SK-N-SH (cell line): Measurements from ENCODE around the gene CALHM5. TPM values are rescaled to one million over a fixed set of nuclear protein-coding genes. Genes with fewer than 3 reads are reported as not detected.

Source experiments
- CTCF ChIA-PET: fragments of 300-600, 350-600 bp; formaldehyde crosslinking; extraction: SDS; loops from one replicate; lab custom pipeline; 2021; lab: Yijun Ruan, JAX
- POLR2A ChIA-PET: fragments of 350-600 bp; sonication (Branson Sonifier 250); formaldehyde crosslinking; extraction: SDS; loops from one replicate; lab custom pipeline; 2020; ENCODE audit warnings: antibody characterized with exemption, inconsistent platforms; lab: Yijun Ruan, JAX
- DNase-seq: peaks from one replicate; pipeline ENCODE4 v3.0.0; 2012
- H2AFZ ChIP-seq: fragments of 200-600 bp; sonication (generic); 2 replicates; pipeline ENCODE4 v1.8.1; 2016; ENCODE audit warnings: antibody characterized with exemption, mild to moderate bottlenecking, low read depth
- H3F3A ChIP-seq: fragments of 200-600 bp; sonication (generic); replicated peaks from 2 replicates; pipeline ENCODE3; 2016; ENCODE audit warnings: antibody characterized with exemption, mild to moderate bottlenecking; ENCODE audit not compliant: insufficient read depth
- H3K27ac ChIP-seq, 2 experiments: fragments of 200-500 bp in 1 of 2; fragments of 200-600 bp in 1 of 2; sonication (Bioruptor generic) in 1 of 2; sonication (generic), shearing (Covaris generic) in 1 of 2; 2 replicates each; pipeline versions ENCODE4 v1.5.1 to v1.6.1; 2014 to 2016; ENCODE audit warnings: low read depth in 2 of 2, inconsistent platforms in 1 of 2, low read length in 1 of 2, mild to moderate bottlenecking in 1 of 2, mixed read lengths in 1 of 2
- H3K27me3 ChIP-seq: fragments of 200-600 bp; sonication (generic), shearing (Covaris generic); 2 replicates; pipeline ENCODE4 v1.6.1; 2016; ENCODE audit warnings: mixed run types; ENCODE audit not compliant: insufficient read depth
- H3K36me3 ChIP-seq, 2 experiments: fragments of 200-500 bp in 1 of 2; fragments of 200-600 bp in 1 of 2; sonication (Bioruptor generic) in 1 of 2; sonication (generic) in 1 of 2; replicated peaks in 1 of 2; 2 replicates each; pipeline versions ENCODE3 to v1.5.1; 2014 to 2016; ENCODE audit warnings: low read length in 1 of 2, mild to moderate bottlenecking in 1 of 2; ENCODE audit not compliant: insufficient read depth in 2 of 2, control insufficient read depth in 1 of 2
- H3K4me1 ChIP-seq, 2 experiments: fragments of 200-500 bp in 1 of 2; fragments of 200-600 bp in 1 of 2; sonication (Bioruptor generic) in 1 of 2; sonication (generic), shearing (Covaris generic) in 1 of 2; 2 replicates each; pipeline versions ENCODE4 v1.5.1 to v1.6.1; 2014 to 2016; ENCODE audit warnings: low read depth in 1 of 2, low read length in 1 of 2, mixed run types in 1 of 2; ENCODE audit not compliant: insufficient read depth in 2 of 2, control insufficient read depth in 1 of 2
- H3K4me2 ChIP-seq: fragments of 200-600 bp; sonication (generic), shearing (Covaris generic); 2 replicates; pipeline ENCODE4 v1.6.1; 2017; ENCODE audit warnings: mixed run types
- H3K4me3 ChIP-seq, 2 experiments: fragments of 200-500 bp in 1 of 2; fragments of 200-600 bp in 1 of 2; sonication (Bioruptor generic) in 1 of 2; sonication (generic), shearing (Covaris generic) in 1 of 2; 2 replicates each; pipeline versions ENCODE4 v1.5.1 to v1.8.1; 2014 to 2016; ENCODE audit warnings: low read depth in 2 of 2, inconsistent platforms in 1 of 2, low read length in 1 of 2, mild to moderate bottlenecking in 1 of 2, mixed read lengths in 1 of 2, moderate library complexity in 1 of 2
- H3K79me2 ChIP-seq: fragments of 200-600 bp; sonication (generic); 2 replicates; pipeline ENCODE4 v1.8.1; 2017; ENCODE audit warnings: mild to moderate bottlenecking; ENCODE audit not compliant: insufficient read depth
- H3K9ac ChIP-seq: fragments of 200-600 bp; sonication (generic); 2 replicates; pipeline ENCODE4 v1.6.1; 2017; ENCODE audit warnings: mixed run types
- H3K9me2 ChIP-seq: fragments of 200-600 bp; sonication (generic); 2 replicates; pipeline ENCODE4 v1.6.1; 2017; ENCODE audit warnings: mixed run types
- H3K9me3 ChIP-seq: fragments of 200-600 bp; sonication (generic); 2 replicates; pipeline ENCODE4 v1.6.1; 2017; ENCODE audit warnings: mixed run types, mild to moderate bottlenecking, moderate library complexity
- H4K20me1 ChIP-seq: fragments of 200-600 bp; sonication (generic); 2 replicates; pipeline ENCODE4 v1.6.1; 2017; ENCODE audit warnings: mild to moderate bottlenecking, mixed run types; ENCODE audit not compliant: insufficient read depth
- CHD2 ChIP-seq: fragments of 150-350 bp; IDR thresholded peaks from 2 replicates; pipeline ENCODE4 v1.6.1; 2018; ENCODE audit warnings: low read length; ENCODE audit not compliant: partially characterized antibody
- CTCF ChIP-seq: fragments of 200-600 bp; sonication (generic); IDR thresholded peaks from 2 replicates; pipeline ENCODE4 v1.6.1; 2017; ENCODE audit warnings: antibody characterized with exemption, mild to moderate bottlenecking, moderate library complexity
- FOSL2 ChIP-seq: IDR thresholded peaks from 2 replicates; pipeline ENCODE4 v1.4.0; 2012; ENCODE audit warnings: low read depth, mild to moderate bottlenecking, moderate library complexity, borderline replicate concordance
- FOXM1 ChIP-seq: IDR thresholded peaks from 2 replicates; pipeline ENCODE4 v1.4.0; 2012; ENCODE audit warnings: low read depth, mild to moderate bottlenecking
- GABPA ChIP-seq: IDR thresholded peaks from 2 replicates; pipeline ENCODE4 v1.4.0; 2012; ENCODE audit warnings: low read depth, mild to moderate bottlenecking
- GATA2 ChIP-seq: sonication (generic); formaldehyde crosslinking; IDR thresholded peaks from 2 replicates; pipeline ENCODE4 v1.5.0; 2020; ENCODE audit warnings: mild to moderate bottlenecking, missing genetic modification reagents
- IRF3 ChIP-seq: fragments of 150-350 bp; IDR thresholded peaks from 2 replicates; pipeline ENCODE4 v1.6.1; 2016; ENCODE audit warnings: mild to moderate bottlenecking, low read depth, low read length
- JUND ChIP-seq: IDR thresholded peaks from 2 replicates; pipeline ENCODE4 v1.4.0; 2012
- MEF2A ChIP-seq: IDR thresholded peaks from 2 replicates; pipeline ENCODE4 v1.4.0; 2012; ENCODE audit warnings: low read depth, borderline replicate concordance
- MXI1 ChIP-seq: IDR thresholded peaks from 2 replicates; pipeline ENCODE4 v1.6.1; 2012; ENCODE audit warnings: mild to moderate bottlenecking, low read depth, low read length, improper control_type of control experiment
- POLR2AphosphoS5 ChIP-seq: IDR thresholded peaks from 2 replicates; pipeline ENCODE4 v1.6.1; 2012; ENCODE audit warnings: low read depth, low read length
- RAD21 ChIP-seq: IDR thresholded peaks from 2 replicates; pipeline ENCODE4 v1.6.1; 2012; ENCODE audit warnings: mild to moderate bottlenecking, low read length
- RCOR1 ChIP-seq: fragments of 150-350 bp; IDR thresholded peaks from 2 replicates; pipeline ENCODE4 v1.6.1; 2017; ENCODE audit warnings: antibody characterized with exemption, low read length
- REST ChIP-seq: IDR thresholded peaks from 2 replicates; pipeline ENCODE4 v1.6.1; 2012; ENCODE audit warnings: mild to moderate bottlenecking, low read depth, low read length, moderate library complexity
- SIN3A ChIP-seq: IDR thresholded peaks from 2 replicates; pipeline ENCODE4 v1.6.1; 2012; ENCODE audit warnings: low read depth, mild to moderate bottlenecking, low read length, moderate library complexity, borderline replicate concordance
- SMC3 ChIP-seq: IDR thresholded peaks from 2 replicates; pipeline ENCODE4 v1.6.1; 2012; ENCODE audit warnings: low read depth, low read length, improper control_type of control experiment
- TAF1 ChIP-seq: IDR thresholded peaks from 2 replicates; pipeline ENCODE4 v1.6.1; 2012; ENCODE audit warnings: low read depth, mild to moderate bottlenecking, low read length, moderate library complexity, borderline replicate concordance
- TEAD4 ChIP-seq: IDR thresholded peaks from 2 replicates; pipeline ENCODE4 v1.4.0; 2012; ENCODE audit warnings: mild to moderate bottlenecking, borderline replicate concordance; ENCODE audit not compliant: insufficient read depth
- USF1 ChIP-seq: IDR thresholded peaks from 2 replicates; pipeline ENCODE4 v1.4.0; 2012; ENCODE audit warnings: low read depth, borderline replicate concordance
- WGBS: methylation state at CpG from one replicate; pipeline ENCODE4 v1.1.6; 2017; ENCODE audit warnings: low lambda C conversion rate; 5-methylcytosine and 5-hydroxymethylcytosine counted together
- polyA plus RNA-seq, 3 experiments: library from polyadenylated mRNA; depleted of rRNA; stranded (reverse); fragments of >200 nt; gene quantifications; 2 replicates each; pipeline ENCODE4 v1.2.3, GENCODE V29; 2012

Gene CALHM5
- polyA plus RNA-seq, 1 of the 3 experiments (the other 2 are of a cell fraction) = 0.38 TPM

GRCh38 chr6:116468293-116468692 lies 43.1 kb upstream of the CALHM5 start:
- CTCF ChIA-PET = interaction anchor here (0.7 kb wide), 1 partner anchor 434 kb away, joined by 3 read pairs; no protein-coding TSS in a partner anchor
- Histone ChIP-seq H4K20me1 (no peaks in the 10 kb centered on the region), H3K4me2 (no peak overlapping the region), H3F3A (no peaks in the 10 kb centered on the region), H3K9me2 (no peaks in the 10 kb centered on the region), H3K27ac (no peak overlapping the region), H3K79me2 (no peaks in the 10 kb centered on the region), H3K9me3 (no peaks in the 10 kb centered on the region; the same call in 1 of the 2 replicates), H3K4me3 (no peak overlapping the region), H3K4me1 (no peaks in the 10 kb centered on the region), H3K27me3 (no peaks in the 10 kb centered on the region), H2AFZ (no peak overlapping the region), H3K36me3 (no peaks in the 10 kb centered on the region), H3K9ac (no peak overlapping the region)
- DNase-seq = no peak
- TF ChIP-seq CHD2 (no peak), RAD21 (no peak)
- POLR2A ChIA-PET = no interaction called here
- WGBS = 36% methylated on average over 1 of the region's 1 CpG

GRCh38 chr6:116471531-116471930 lies 39.9 kb upstream of the CALHM5 start:
- no peaks in the 10 kb centered on the region for H3F3A ChIP-seq
- no peak overlapping the region for H3K4me3 ChIP-seq
- POLR2A ChIA-PET = no interaction called here
- H3K9ac ChIP-seq = no peak overlapping the region
- no peak overlapping the region for H3K4me2 ChIP-seq
- peaks cover 0 to 6% of the 10 kb centered on the region in 2 experiments; a peak in 1 of 4 replicates for H3K4me1 ChIP-seq
- H3K9me2 ChIP-seq = no peaks in the 10 kb centered on the region
- H3K36me3 ChIP-seq = no peaks in the 10 kb centered on the region
- no peak for DNase-seq
- WGBS = 97% methylated on average over 1 of the region's 1 CpG
- no peaks in the 10 kb centered on the region for H3K27me3 ChIP-seq
- no peaks in the 10 kb centered on the region; the same call in 1 of the 2 replicates for H3K9me3 ChIP-seq
- H3K27ac ChIP-seq = no peak overlapping the region; a peak in 1 of 4 replicates
- H4K20me1 ChIP-seq = no peaks in the 10 kb centered on the region
- H2AFZ ChIP-seq = no peak overlapping the region
- no peaks in the 10 kb centered on the region for H3K79me2 ChIP-seq
- CTCF ChIA-PET = interaction anchor here (0.6 kb wide), 1 partner anchor 39 kb away, joined by 3 read pairs; no protein-coding TSS in a partner anchor
- no peak for TF ChIP-seq TAF1
- TF ChIP-seq POLR2AphosphoS5 = no peak
- no peak for TF ChIP-seq REST
- TF ChIP-seq GATA2 = no peak
- TF ChIP-seq CHD2 = no peak
- no peak for TF ChIP-seq RCOR1
- TF ChIP-seq TEAD4 = no peak
- TF ChIP-seq CTCF = no peak
- no peak for TF ChIP-seq FOSL2
- no peak for TF ChIP-seq IRF3
- TF ChIP-seq GABPA = no peak
- TF ChIP-seq SMC3 = no peak
- no peak for TF ChIP-seq MXI1
- TF ChIP-seq JUND = no peak
- TF ChIP-seq SIN3A = no peak
- TF ChIP-seq RAD21 = no peak
- no peak for TF ChIP-seq MEF2A
- no peak for TF ChIP-seq USF1
- TF ChIP-seq FOXM1 = no peak
